HepG2 (cell line): ENCODE results near the gene SLC27A2. TPM values are rescaled to one million over a fixed set of nuclear protein-coding genes. Genes with fewer than 3 reads are reported as not detected.

Source experiments
- DNMT1 ChIP-seq: sonication (generic); formaldehyde crosslinking; IDR thresholded peaks from 2 replicates; pipeline ENCODE4 v1.5.1; 2020; ENCODE audit warnings: mild to moderate bottlenecking, missing genetic modification reagents
- ELF4 ChIP-seq: sonication (generic); formaldehyde crosslinking; IDR thresholded peaks from 2 replicates; pipeline ENCODE4 v1.5.0; 2020; ENCODE audit warnings: missing genetic modification reagents, mild to moderate bottlenecking, moderate library complexity, borderline replicate concordance
- FOSL2 ChIP-seq: sonication (generic); formaldehyde crosslinking; IDR thresholded peaks from 2 replicates; pipeline ENCODE4 v1.4.0; 2020; ENCODE audit warnings: missing genetic modification reagents
- GMEB2 ChIP-seq: IDR thresholded peaks from 2 replicates; pipeline ENCODE4 v1.6.1; 2016; ENCODE audit warnings: missing biosample characterization, missing genetic modification reagents, low read depth
- HMGA1 ChIP-seq: sonication (generic); formaldehyde crosslinking; conservative IDR thresholded peaks from 2 replicates; pipeline ENCODE4 v1.4.0; 2020; ENCODE audit warnings: missing genetic modification reagents
- HOMEZ ChIP-seq: IDR thresholded peaks from 2 replicates; pipeline ENCODE4 v1.6.1; 2016; ENCODE audit warnings: low read depth
- IRF1 ChIP-seq: sonication (generic); formaldehyde crosslinking; IDR thresholded peaks from 2 replicates; pipeline ENCODE4 v1.4.0; 2020; ENCODE audit warnings: low read depth, mild to moderate bottlenecking, missing genetic modification reagents
- MAFK ChIP-seq, 2 experiments: IDR thresholded peaks in 1 of 2; conservative IDR thresholded peaks in 1 of 2; 2 replicates each; pipeline ENCODE4 v1.6.1; 2011; ENCODE audit warnings: improper control_type of control experiment in 2 of 2, low read length in 2 of 2
- MATR3 ChIP-seq: sonication (generic); formaldehyde crosslinking; IDR thresholded peaks from 2 replicates; pipeline ENCODE4 v1.4.0; 2020; ENCODE audit warnings: missing genetic modification reagents
- NFE2L2 ChIP-seq: fragments of 150-350 bp; IDR thresholded peaks from 2 replicates; pipeline ENCODE4 v1.6.1; 2014; ENCODE audit warnings: low read length
- PBX2 ChIP-seq: IDR thresholded peaks from 2 replicates; pipeline ENCODE4 v1.6.1; 2016; ENCODE audit warnings: control low read depth
- PPARG ChIP-seq: conservative IDR thresholded peaks from 2 replicates; pipeline ENCODE4 v1.6.1; 2016; ENCODE audit warnings: missing biosample characterization, missing genetic modification reagents
- PTBP1 ChIP-seq: fragments of 200-400 bp; formaldehyde crosslinking; IDR thresholded peaks from 2 replicates; pipeline ENCODE4 v1.6.1; 2018; ENCODE audit warnings: low read length, low read depth; ENCODE audit not compliant: poor library complexity, severe bottlenecking
- SAP130 ChIP-seq: IDR thresholded peaks from 2 replicates; pipeline ENCODE4 v1.6.1; 2016; ENCODE audit warnings: low read depth
- TEAD3 ChIP-seq: optimal IDR thresholded peaks from 2 replicates; pipeline ENCODE3; 2016; ENCODE audit warnings: borderline replicate concordance
- ZBTB49 ChIP-seq: sonication (generic); formaldehyde crosslinking; IDR thresholded peaks from 2 replicates; pipeline ENCODE4 v1.4.0; 2020; ENCODE audit warnings: missing genetic modification reagents, borderline replicate concordance
- ZFP36L1 ChIP-seq: sonication (generic); formaldehyde crosslinking; IDR thresholded peaks from 2 replicates; pipeline ENCODE4 v1.8.0; 2022; ENCODE audit warnings: mild to moderate bottlenecking, missing genetic modification reagents, moderate library complexity
- ZNF687 ChIP-seq: sonication (generic); formaldehyde crosslinking; IDR thresholded peaks from 2 replicates; pipeline ENCODE4 v1.5.1; 2020; ENCODE audit warnings: mild to moderate bottlenecking, missing genetic modification reagents, moderate library complexity
- polyA plus RNA-seq, 8 experiments: library from polyadenylated mRNA; depleted of rRNA in 3 of 8; stranded (reverse) in 7 of 8; unstranded in 1 of 8; fragments of >200 nt; fragmentation: Illumina TruSeq in 4 of 8; extraction: Trizol in 4 of 8; gene quantifications; 2 replicates each; pipeline versions ENCODE4 v1.2.1 to v1.2.3, GENCODE V29; 2011 to 2016; ENCODE audit warnings: low read depth in 4 of 8, missing spikeins in 1 of 8, mixed read lengths in 1 of 8; ENCODE audit not compliant: insufficient read depth in 1 of 8
- total RNA-seq, 5 experiments: library from RNA; depleted of rRNA; stranded (reverse); fragments of >200 nt; fragmentation: Illumina TruSeq; extraction: Trizol; gene quantifications; 2 replicates each; pipeline ENCODE4 v1.2.3, GENCODE V29; 2016; ENCODE audit warnings: low read depth in 1 of 5

Gene SLC27A2
- total and polyA plus RNA-seq, 2 of the 13 experiments (the other 11 are each of a cell fraction or from before 2014, with no cell fraction given), result 14.6 to 23.4 TPM

GRCh38 chr15:50210462-50211157, 28.6 kb downstream of the SLC27A2 start (continued):
- TF ChIP-seq ZFP36L1 (CRISPR knock-in tag) (no peak), HMGA1 (CRISPR knock-in tag) (no peak), NFE2L2 (peak; percentile 87), GMEB2 (CRISPR knock-in tag) (no peak), PPARG (peak; percentile 68), ZNF687 (CRISPR knock-in tag) (peak; percentile 74), PBX2 (CRISPR knock-in tag) (no peak), FOSL2 (CRISPR knock-in tag) (peak; percentile 76), TEAD3 (CRISPR knock-in tag) (no peak), HOMEZ (CRISPR knock-in tag) (peak; percentile 70; the same call in 1 of the 2 replicates), ZBTB49 (CRISPR knock-in tag) (no peak), MATR3 (CRISPR knock-in tag) (no peak), SAP130 (CRISPR knock-in tag) (0 out of 2 replicates have a peak, but pooled peaks have one; percentile 30), ELF4 (no peak), DNMT1 (CRISPR knock-in tag) (no peak), MAFK (conservative IDR thresholded peaks at IDR 0.05 in 1 of 2, IDR thresholded peaks at IDR 0.05 in 1 of 2; ENCODE audit: low read length in 2 of 2) (0 out of 4 replicates have a peak, but pooled peaks of 1 of the 2 experiments have one; percentile 39), PTBP1 (no peak), IRF1 (no peak)
